CD14-positive monocyte (primary cell): ENCODE measurements around the gene LCN2. TPM values are rescaled to one million over a fixed set of nuclear protein-coding genes. Genes with fewer than 3 reads are reported as not detected.

Experiments
- DNase-seq, 3 donors: peaks; one replicate each; pipeline ENCODE4 v3.0.0-alpha.2; 2011 to 2022
- H2AFZ ChIP-seq: 2 replicates; pipeline ENCODE4 v1.6.0; 2012; ENCODE audit warnings: mild to moderate bottlenecking, low read depth, low read length, inconsistent platforms; ENCODE audit not compliant: insufficient read depth, poor library complexity, severe bottlenecking
- H3K27ac ChIP-seq, 2 donors: 1 replicate in 1 of 2; 2 replicates in 1 of 2; pipeline ENCODE4 v1.5.1; 2012 to 2013; ENCODE audit warnings: low read length in 2 of 2, control low read depth in 1 of 2, inconsistent platforms in 1 of 2, low read depth in 1 of 2, mild to moderate bottlenecking in 1 of 2
- H3K27me3 ChIP-seq, 2 donors: one replicate each; pipeline versions ENCODE4 v1.6.0 to v1.6.1; 2011 to 2013; ENCODE audit warnings: low read length in 2 of 2; ENCODE audit not compliant: control insufficient read depth in 2 of 2, insufficient read depth in 2 of 2
- H3K36me3 ChIP-seq, 2 donors: replicated peaks in 1 of 2; 1 replicate in 1 of 2; 2 replicates in 1 of 2; pipeline versions ENCODE4 v1.5.1 to v1.6.1; 2012 to 2013; ENCODE audit warnings: low read length in 2 of 2, control low read depth in 1 of 2, inconsistent platforms in 1 of 2, mild to moderate bottlenecking in 1 of 2; ENCODE audit not compliant: insufficient read depth in 2 of 2, control insufficient read depth in 1 of 2
- H3K4me1 ChIP-seq, 2 donors: 1 replicate in 1 of 2; 2 replicates in 1 of 2; pipeline versions ENCODE4 v1.5.1 to v1.6.1; 2012 to 2013; ENCODE audit warnings: low read length in 2 of 2, control low read depth in 1 of 2, inconsistent platforms in 1 of 2, mild to moderate bottlenecking in 1 of 2, moderate library complexity in 1 of 2; ENCODE audit not compliant: insufficient read depth in 2 of 2, control insufficient read depth in 1 of 2
- H3K4me2 ChIP-seq: replicated peaks from 2 replicates; pipeline ENCODE3; 2012; ENCODE audit warnings: low read length, moderate library complexity, mild to moderate bottlenecking; ENCODE audit not compliant: poor library complexity, severe bottlenecking; ENCODE audit errors: extremely low read depth
- H3K4me3 ChIP-seq, 3 experiments: fragments of 200-600 bp in 1 of 3; sonication (generic) in 1 of 3; replicated peaks in 1 of 3; 1 replicate in 2 of 3; 2 replicates in 1 of 3; pipeline ENCODE4 v1.5.1; 2011 to 2013; ENCODE audit warnings: low read length in 3 of 3, mild to moderate bottlenecking in 3 of 3, control low read depth in 2 of 3, low read depth in 2 of 3, inconsistent platforms in 1 of 3, moderate library complexity in 1 of 3
- H3K79me2 ChIP-seq: 2 replicates; pipeline ENCODE4 v1.6.0; 2012; ENCODE audit warnings: mild to moderate bottlenecking, control low read depth, inconsistent platforms, low read length, moderate library complexity; ENCODE audit not compliant: insufficient read depth
- H3K9ac ChIP-seq: 2 replicates; pipeline ENCODE4 v1.6.0; 2017; ENCODE audit warnings: low read length, mild to moderate bottlenecking; ENCODE audit not compliant: insufficient read depth, poor library complexity, severe bottlenecking
- H3K9me3 ChIP-seq, 2 donors: replicated peaks in 1 of 2; 1 replicate in 1 of 2; 2 replicates in 1 of 2; pipeline versions ENCODE4 v1.5.1 to v1.6.1; 2012 to 2013; ENCODE audit warnings: low read length in 2 of 2, control low read depth in 1 of 2; ENCODE audit not compliant: control insufficient read depth in 1 of 2, insufficient read depth in 1 of 2
- H4K20me1 ChIP-seq: 2 replicates; pipeline ENCODE4 v1.6.0; 2012; ENCODE audit warnings: mild to moderate bottlenecking, low read length, control low read depth, moderate library complexity; ENCODE audit not compliant: insufficient read depth
- H3K27ac Mint-ChIP-seq, 7 donors: one replicate each; pipeline ENCODE4 v1.8.0; 2020; ENCODE audit warnings: mild to moderate bottlenecking in 7 of 7, mixed read lengths in 7 of 7, moderate library complexity in 6 of 7, inconsistent platforms in 2 of 7
- H3K27me3 Mint-ChIP-seq, 3 donors: one replicate each; pipeline ENCODE4 v1.8.0; 2021 to 2022; ENCODE audit warnings: low read depth in 3 of 3, mild to moderate bottlenecking in 3 of 3, mixed read lengths in 3 of 3, moderate library complexity in 3 of 3, inconsistent platforms in 1 of 3
- H3K36me3 Mint-ChIP-seq, 2 donors: one replicate each; pipeline ENCODE4 v1.8.0; 2020; ENCODE audit warnings: mixed read lengths in 2 of 2, inconsistent platforms in 1 of 2, mild to moderate bottlenecking in 1 of 2
- H3K4me1 Mint-ChIP-seq: one replicate; pipeline ENCODE4 v1.8.0; 2020; ENCODE audit warnings: mild to moderate bottlenecking, mixed read lengths
- H3K4me3 Mint-ChIP-seq, 2 donors: one replicate each; pipeline ENCODE4 v1.8.0; 2020; ENCODE audit warnings: mild to moderate bottlenecking in 2 of 2, mixed read lengths in 2 of 2, moderate library complexity in 1 of 2
- H3K9me3 Mint-ChIP-seq, 7 donors: one replicate each; pipeline ENCODE4 v1.8.0; 2020 to 2022; ENCODE audit warnings: mixed read lengths in 7 of 7, mild to moderate bottlenecking in 6 of 7, moderate library complexity in 6 of 7, inconsistent platforms in 2 of 7
- WGBS: methylation state at CpG from one replicate; pipeline ENCODE4 v1.1.5; 2013; ENCODE audit warnings: missing lambda C conversion rate; ENCODE audit not compliant: insufficient coverage; 5-methylcytosine and 5-hydroxymethylcytosine counted together
- intact Hi-C, 2 donors: fragments of 100-400 bp; cut with micrococcal nuclease; formaldehyde crosslinking; loops; one replicate each; pipeline versions ENCODE4 v1.15.0 to v1.15.1; 2023
- polyA plus RNA-seq, 3 donors: library from polyadenylated mRNA; depleted of rRNA in 1 of 3; unstranded in 2 of 3; stranded (reverse) in 1 of 3; fragments of 300-500 nt in 2 of 3; fragments of >200 nt in 1 of 3; fragmentation: Illumina TruSeq in 2 of 3; gene quantifications; 1 replicate in 2 of 3; 2 replicates in 1 of 3; pipeline ENCODE4 v1.2.3, GENCODE V29; 2012 to 2021
- TF ChIP-seq, protein P1 (sequence below): fragments of 200-600 bp; IDR thresholded peaks from one replicate; pipeline ENCODE4 v1.8.0; 2022; ENCODE audit warnings: antibody characterized with exemption, mild to moderate bottlenecking

Gene LCN2
- polyA plus RNA-seq, 3 donors = 0.83 TPM; not detected in 2

- Histone ChIP-seq H4K20me1 (no peaks in the 10 kb centered on the region), H3K79me2 (no peaks in the 10 kb centered on the region), H3K4me1 (peaks cover 6 to 10% of the 10 kb centered on the region in 2 donors), H3K36me3 (no peaks in the 10 kb centered on the region), H3K4me3 (no peak overlapping the region), H3K9me3 (no peaks in the 10 kb centered on the region), H3K27me3 (no peaks in the 10 kb centered on the region), H3K4me2 (no peak overlapping the region), H3K27ac (no peak overlapping the region), H2AFZ (no peak overlapping the region), H3K9ac (no peak overlapping the region)
- no peak for DNase-seq
- 92% methylated on average over 12 of the region's 13 CpGs for WGBS
- no peak overlapping the region for H3K27ac Mint-ChIP-seq
- no peaks in the 10 kb centered on the region for H3K36me3 Mint-ChIP-seq
- H3K9me3 Mint-ChIP-seq = no peaks in the 10 kb centered on the region
- intact Hi-C loops = no loop called here
- peaks cover 0 to 11% (median under 1%) of the 10 kb centered on the region in 3 donors for H3K27me3 Mint-ChIP-seq
- no peak overlapping the region for H3K4me3 Mint-ChIP-seq
- TF ChIP-seq, protein P1, sequence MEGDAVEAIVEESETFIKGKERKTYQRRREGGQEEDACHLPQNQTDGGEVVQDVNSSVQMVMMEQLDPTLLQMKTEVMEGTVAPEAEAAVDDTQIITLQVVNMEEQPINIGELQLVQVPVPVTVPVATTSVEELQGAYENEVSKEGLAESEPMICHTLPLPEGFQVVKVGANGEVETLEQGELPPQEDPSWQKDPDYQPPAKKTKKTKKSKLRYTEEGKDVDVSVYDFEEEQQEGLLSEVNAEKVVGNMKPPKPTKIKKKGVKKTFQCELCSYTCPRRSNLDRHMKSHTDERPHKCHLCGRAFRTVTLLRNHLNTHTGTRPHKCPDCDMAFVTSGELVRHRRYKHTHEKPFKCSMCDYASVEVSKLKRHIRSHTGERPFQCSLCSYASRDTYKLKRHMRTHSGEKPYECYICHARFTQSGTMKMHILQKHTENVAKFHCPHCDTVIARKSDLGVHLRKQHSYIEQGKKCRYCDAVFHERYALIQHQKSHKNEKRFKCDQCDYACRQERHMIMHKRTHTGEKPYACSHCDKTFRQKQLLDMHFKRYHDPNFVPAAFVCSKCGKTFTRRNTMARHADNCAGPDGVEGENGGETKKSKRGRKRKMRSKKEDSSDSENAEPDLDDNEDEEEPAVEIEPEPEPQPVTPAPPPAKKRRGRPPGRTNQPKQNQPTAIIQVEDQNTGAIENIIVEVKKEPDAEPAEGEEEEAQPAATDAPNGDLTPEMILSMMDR = no peak
- H3K4me1 Mint-ChIP-seq = peaks cover 14% of the 10 kb centered on the region
Observed at GRCh38 chr9:128145951-128146351, 3.3 kb upstream of the LCN2 start.

GRCh38 chr9:128146591-128147120 is 2.6 kb upstream of the LCN2 start:
- WGBS = 97% methylated on average over 5 of the region's 8 CpGs
- DNase-seq = no peak
- Mint-ChIP-seq H3K9me3 (no peaks in the 10 kb centered on the region), H3K4me1 (peaks cover 14% of the 10 kb centered on the region), H3K27me3 (peaks cover 0 to 10% (median 0%) of the 10 kb centered on the region in 3 donors), H3K4me3 (no peak overlapping the region), H3K27ac (no peak overlapping the region), H3K36me3 (no peaks in the 10 kb centered on the region)
- Histone ChIP-seq H3K36me3 (no peaks in the 10 kb centered on the region), H3K4me2 (no peak overlapping the region), H3K9ac (no peak overlapping the region), H3K4me1 (peaks cover 6 to 10% of the 10 kb centered on the region in 2 donors), H3K9me3 (no peaks in the 10 kb centered on the region), H3K27me3 (no peaks in the 10 kb centered on the region), H3K27ac (no peak overlapping the region), H3K79me2 (no peaks in the 10 kb centered on the region), H2AFZ (no peak overlapping the region), H4K20me1 (no peaks in the 10 kb centered on the region), H3K4me3 (no peak overlapping the region)
- intact Hi-C loops = no loop called here
- TF ChIP-seq, protein P1 = no peak
